Omental fat pad (tissue), 4 donors: Measurements from ENCODE around the gene HOXA5. TPM values are rescaled to one million over a fixed set of nuclear protein-coding genes. Genes with fewer than 3 reads are reported as not detected.
A peak's percentile ranks its signal among the peaks of the same experiment; 100 is the strongest.

Experiments used
- ATAC-seq: fragments of 150-250 bp; one replicate; pipeline ENCODE4 v1.9.1; 2016; ENCODE audit warnings: mild to moderate bottlenecking, moderate library complexity; ENCODE audit not compliant: low FRiP score
- DNase-seq: peaks from one replicate; pipeline ENCODE4 v3.0.0-alpha.2; 2019; ENCODE audit warnings: low spot score
- CTCF ChIP-seq, 3 donors: fragments of 450-650 bp; IDR thresholded peaks; one replicate each; pipeline ENCODE4 v1.5.1; 2016 to 2017; ENCODE audit warnings: antibody characterized with exemption in 3 of 3, mild to moderate bottlenecking in 3 of 3, moderate library complexity in 2 of 3
- total RNA-seq, 4 donors: library from RNA; depleted of rRNA; stranded (reverse); fragments of >200 nt; gene quantifications; one replicate each; pipeline ENCODE4 v1.1.0, GENCODE V29; 2016

Gene HOXA5
- total RNA-seq, 4 donors from 2014 or later: 10.4 to 39.4 (median 26.5) TPM

GRCh38 chr7:27131390-27131819 is 12.1 kb downstream of the HOXA5 start:
- ATAC-seq: no peak
- no peak for TF ChIP-seq CTCF (IDR thresholded peaks at IDR 0.05)
- no peak for DNase-seq

- ATAC-seq (peak; percentile 90), DNase-seq (peak; percentile 87)
- no peak for TF ChIP-seq CTCF (IDR thresholded peaks at IDR 0.05)
These were observed 12.7 kb downstream of the HOXA5 start, which contains the start of gene HOXA4 for GRCh38 chr7:27130540-27131389. Gene HOXA4, minus strand, starts transcription at chr7:27130757. Its CDS starts 24 bp downstream, at chr7:27130733.

- no peak for TF ChIP-seq CTCF (IDR thresholded peaks at IDR 0.05)
- ATAC-seq (peak; percentile 24), DNase-seq (peak; percentile 22)
These were observed 13.5 kb downstream of the HOXA5 start for GRCh38 chr7:27129729-27130539.

GRCh38 chr7:27128776-27129728 is 14.4 kb downstream of the HOXA5 start:
- peak; percentile 22 for DNase-seq
- TF ChIP-seq CTCF (IDR thresholded peaks at IDR 0.05): no peak
- ATAC-seq: no peak

- TF ChIP-seq CTCF (IDR thresholded peaks at IDR 0.05): no peak
- DNase-seq: no peak
These were observed 15.4 kb downstream of the HOXA5 start for GRCh38 chr7:27128034-27128433.

GRCh38 chr7:27126596-27127327 is 16.7 kb downstream of the HOXA5 start:
- DNase-seq (no peak), ATAC-seq (no peak)
- no peak for TF ChIP-seq CTCF (IDR thresholded peaks at IDR 0.05)

More at GRCh38 chr7:27128034-27128433, 15.4 kb downstream of the HOXA5 start:
- no peak for ATAC-seq
